Measurements from ENCODE around the gene NUDT19.
"Not testable (repeated sequence)": the region's sequence is repeated elsewhere in the genome, so short reads cannot be mapped to it uniquely, and the experiment has no call there.

Gene NUDT19

GRCh38 chr19:32711747-32712146 lies 20.1 kb downstream of the NUDT19 start:
- DNase-seq (ENCODE audit: low read depth in 3 of 3): no peak

DNA sequence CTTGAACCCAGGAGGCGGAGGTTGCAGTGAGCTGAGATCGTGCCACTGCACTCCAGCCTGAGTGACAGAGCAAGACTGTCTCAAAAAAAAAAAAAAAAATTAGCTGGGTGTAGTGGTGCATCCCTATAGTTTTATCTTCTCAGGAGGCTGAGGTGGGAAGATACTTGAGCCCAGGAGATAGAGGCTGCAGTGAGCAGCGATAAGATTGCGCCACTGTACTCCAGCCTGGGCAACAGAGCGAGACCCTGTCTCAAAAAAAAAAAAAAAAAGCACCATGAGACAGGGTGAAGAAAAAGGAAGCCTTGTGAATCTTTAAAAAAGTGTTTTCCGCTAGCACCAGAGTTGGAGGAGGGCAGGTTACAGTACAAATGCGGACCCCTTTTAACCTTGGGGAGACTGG lies 24.6 kb downstream of the NUDT19 start:
- DNase-seq (ENCODE audit: low read depth in 3 of 3): not testable (repeated sequence)

DNA sequence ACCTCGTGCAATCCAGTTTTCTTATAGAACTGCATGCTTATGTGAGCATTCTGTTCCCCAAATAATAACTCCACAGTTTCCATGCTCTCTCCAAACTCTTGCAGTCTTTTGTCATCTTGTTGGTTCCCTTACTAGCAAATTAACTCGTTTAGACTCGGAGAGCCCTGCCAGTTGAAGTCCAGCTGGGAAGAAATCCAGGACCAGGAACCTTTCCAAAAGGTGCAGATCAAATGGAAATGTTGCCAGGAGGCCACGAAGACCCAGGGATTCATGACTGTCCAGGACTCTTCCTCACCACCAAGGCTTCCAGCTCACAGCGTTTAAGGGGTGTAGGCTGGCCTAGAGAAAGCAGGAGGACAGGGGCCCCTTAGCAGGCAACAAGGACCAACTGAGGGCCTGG lies 25.9 kb downstream of the NUDT19 start:
- no peak for DNase-seq (ENCODE audit: low read depth in 3 of 3)

- no peak for DNase-seq (ENCODE audit: low read depth in 3 of 3)
Measured at GRCh38 chr19:32718286-32718685, 26.7 kb downstream of the NUDT19 start.

DNA sequence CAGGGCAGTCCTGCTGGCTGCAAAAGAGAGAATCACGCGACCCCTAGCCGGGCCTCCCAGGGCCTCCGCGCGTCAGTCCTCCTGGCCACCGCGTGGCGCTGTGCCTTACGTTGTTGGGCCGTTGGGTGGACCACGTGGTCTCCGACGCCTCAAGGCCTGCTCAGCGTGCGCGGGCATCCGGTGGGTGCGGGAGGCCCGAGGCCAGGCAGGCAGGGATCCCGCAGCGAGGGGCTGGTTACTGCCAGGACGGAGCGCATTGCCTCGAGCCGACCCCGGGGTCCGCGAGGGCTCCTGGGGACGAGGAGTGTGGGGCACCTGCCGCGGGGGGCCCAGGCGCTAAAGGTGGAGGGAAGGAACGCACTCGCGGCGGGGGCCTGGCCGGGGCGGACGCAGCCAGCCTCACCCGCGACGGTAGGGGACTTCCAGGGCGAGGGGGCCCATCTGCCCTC lies 28.0 kb downstream of the NUDT19 start, which contains the start of gene TDRD12:
Gene TDRD12 (plus strand): TSS at position 157 of the 449 bp plus-strand sequence. CDS start 306 bp downstream, outside the sequence.
- DNase-seq (ENCODE audit: low read depth in 3 of 3): no peak

DNA sequence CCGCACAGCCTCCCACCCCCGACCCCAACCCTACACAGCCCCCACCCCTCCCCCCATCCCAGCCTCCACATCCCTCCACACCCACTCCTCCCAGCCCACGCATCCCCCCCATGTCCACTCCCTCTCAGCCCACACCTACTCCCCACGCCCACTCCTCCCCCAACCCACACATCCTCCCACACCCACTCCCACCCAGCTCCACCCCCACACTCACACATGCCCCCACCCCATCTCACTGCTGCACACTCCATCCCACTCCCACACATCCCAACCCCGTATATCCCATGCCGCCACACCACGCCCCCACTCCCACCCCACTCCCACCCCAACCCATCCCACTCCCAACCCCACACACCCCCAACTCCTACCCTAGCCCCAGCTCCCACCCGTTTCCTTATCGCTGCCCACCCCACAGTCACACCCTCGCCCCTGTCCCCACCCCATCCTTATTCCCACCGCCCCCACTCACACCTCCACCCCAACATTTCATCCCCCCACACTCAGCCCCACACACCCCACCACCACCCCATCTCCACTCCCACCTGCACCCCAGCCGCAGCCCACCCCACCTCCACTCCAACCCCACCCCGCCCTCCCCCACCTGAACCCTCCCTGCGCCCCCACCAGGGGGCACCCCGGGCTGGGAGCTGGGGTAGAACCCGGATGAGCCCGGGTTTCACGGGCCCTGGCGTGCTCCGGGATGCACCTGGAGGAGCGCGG lies 28.8 kb downstream of the NUDT19 start:
- no peak for DNase-seq (ENCODE audit: low read depth in 3 of 3)

DNA sequence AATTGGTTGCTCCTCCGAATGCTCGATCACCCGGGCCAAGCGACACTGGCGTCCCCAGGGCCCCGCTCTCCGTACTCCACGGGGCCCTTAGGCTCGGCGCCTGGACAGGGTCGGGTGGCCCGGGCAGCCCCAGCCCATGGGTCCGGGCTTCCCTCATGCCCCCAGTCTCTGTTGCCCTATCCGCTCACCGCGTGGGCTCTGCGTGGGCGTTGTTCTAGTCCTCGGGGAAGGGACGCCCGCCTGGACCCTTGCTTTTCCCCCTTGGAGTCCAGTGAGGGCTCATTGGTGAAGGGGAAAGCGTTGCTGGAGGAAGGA lies 29.3 kb downstream of the NUDT19 start:
- DNase-seq (ENCODE audit: low read depth in 3 of 3): no peak

DNA sequence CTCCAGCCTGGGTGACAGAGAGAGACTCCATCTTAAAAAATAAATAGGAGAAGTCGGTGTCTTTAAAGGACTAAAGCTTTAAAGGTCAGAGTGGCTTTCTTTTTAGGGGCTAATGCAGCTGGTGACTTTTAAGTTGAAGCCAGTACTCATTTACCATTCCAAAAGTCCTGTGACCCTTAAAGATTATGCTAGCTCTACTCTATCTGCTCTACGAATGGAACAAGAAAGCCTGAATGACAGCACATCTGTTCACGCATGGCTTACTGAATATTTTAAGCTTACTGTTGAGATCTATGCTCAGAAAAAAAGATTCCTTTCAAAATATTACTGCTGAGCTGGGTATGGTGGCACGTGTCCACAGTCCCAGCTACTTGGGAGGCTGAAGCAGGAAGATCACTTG lies 44.3 kb downstream of the NUDT19 start:
- DNase-seq (ENCODE audit: low read depth in 3 of 3): no peak

DNA sequence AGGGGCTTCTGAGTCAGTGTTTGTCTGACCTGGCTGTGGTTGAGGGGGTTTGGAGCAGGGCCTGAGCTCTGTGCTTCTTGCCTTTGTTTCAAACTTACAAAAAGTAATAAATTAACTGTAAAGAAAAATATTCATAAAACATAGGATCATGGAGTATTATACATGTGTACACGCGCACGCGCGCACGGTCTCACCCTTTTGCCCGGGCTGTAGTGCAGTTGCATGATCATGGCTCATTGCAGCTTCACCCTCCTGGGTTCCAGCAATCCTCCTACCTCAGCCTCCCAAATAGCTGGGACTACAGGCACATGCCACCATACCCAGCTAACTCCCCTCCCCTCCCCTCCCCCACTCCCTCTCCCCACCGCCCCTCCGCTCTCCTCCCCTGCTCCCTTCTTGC lies 51.4 kb downstream of the NUDT19 start:
- DNase-seq (ENCODE audit: low read depth in 3 of 3): no peak

- no peak for DNase-seq (ENCODE audit: low read depth in 3 of 3)
Measured at GRCh38 chr19:32743447-32743846, 51.8 kb downstream of the NUDT19 start.

DNA sequence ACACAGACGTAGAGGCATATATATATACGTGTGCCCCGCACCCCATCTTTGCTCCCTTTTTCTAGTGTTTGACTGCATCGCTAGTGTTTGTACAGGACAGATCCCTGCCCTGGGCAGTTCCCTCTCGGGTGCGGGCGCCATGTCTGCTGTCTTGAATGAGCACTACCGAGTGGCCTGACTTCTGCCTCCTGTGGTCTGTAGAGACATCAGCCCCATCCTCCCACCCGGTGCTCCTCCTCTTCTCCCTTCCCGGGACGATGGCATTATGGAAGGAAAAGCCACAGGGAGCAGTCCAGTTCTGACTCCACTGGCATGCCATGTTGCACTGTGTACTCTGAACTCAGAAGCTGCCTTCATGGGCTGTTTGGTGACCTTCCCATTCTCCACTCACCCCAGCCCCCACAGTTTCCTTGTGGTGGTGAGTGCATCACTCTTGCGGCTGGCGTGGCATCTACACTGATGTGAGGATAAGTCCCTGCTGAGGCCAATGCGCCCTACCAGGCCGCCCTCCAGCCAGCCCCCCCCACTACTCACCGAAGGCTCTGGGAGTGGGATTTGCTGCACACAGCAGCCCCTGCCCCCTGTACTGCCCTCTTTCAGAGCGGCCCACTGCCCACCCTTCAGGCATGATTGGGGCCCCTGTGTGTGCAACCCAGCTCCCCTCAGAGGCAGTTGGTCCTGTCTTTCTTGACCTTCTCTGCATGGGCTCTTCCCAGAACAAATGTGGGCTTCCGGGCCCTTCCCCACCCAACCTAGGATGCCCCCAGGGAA lies 53.1 kb downstream of the NUDT19 start:
- DNase-seq (ENCODE audit: low read depth in 3 of 3): no peak

- not testable (repeated sequence) for DNase-seq (ENCODE audit: low read depth in 3 of 3)
Measured at GRCh38 chr19:32745594-32746251, 54.1 kb downstream of the NUDT19 start.

- peak in 1 of 3 experiments; percentile 5 for DNase-seq (ENCODE audit: low read depth in 3 of 3)
Measured at GRCh38 chr19:32746631-32747196, 55.1 kb downstream of the NUDT19 start.

DNA sequence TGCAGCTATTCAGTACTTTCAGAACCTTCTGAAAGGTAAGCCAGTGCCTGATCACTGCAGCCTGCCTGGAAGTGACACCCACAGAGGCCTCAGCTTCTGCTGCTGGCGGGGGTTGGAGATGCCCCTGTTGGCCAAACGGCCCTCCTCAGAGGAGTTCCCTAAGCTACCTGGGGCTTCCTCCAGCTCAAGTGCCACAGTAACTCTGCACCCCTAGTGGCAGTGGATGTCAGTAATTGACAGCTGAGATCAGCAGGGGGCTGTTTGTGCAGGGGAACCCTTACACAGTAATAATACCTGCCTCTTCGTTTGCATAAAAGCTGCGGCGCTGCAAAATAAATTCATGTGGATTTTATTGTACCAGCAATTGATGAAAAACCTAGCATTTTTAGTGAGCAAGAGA lies 56.9 kb downstream of the NUDT19 start:
- DNase-seq (ENCODE audit: low read depth in 3 of 3): no peak

DNA sequence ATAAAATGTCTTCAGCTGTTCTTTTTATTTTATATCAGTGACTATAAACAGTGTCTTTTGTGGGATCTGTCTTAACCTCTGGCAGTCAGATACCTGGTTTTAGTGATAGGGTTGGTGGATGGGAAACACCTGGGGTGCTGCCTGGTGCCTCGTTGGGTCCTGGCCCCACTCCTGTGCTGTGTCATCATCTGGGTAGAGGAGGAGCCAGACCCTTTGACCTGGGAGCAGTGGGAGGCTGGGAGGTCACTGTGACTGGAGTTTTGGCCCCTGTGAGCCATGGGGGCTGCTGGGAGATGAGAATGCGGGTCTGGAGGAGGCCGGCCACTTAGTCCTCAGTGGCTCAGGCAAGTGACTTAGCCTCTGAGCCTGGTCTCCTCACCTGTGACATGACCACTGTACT lies 57.3 kb downstream of the NUDT19 start:
- DNase-seq (ENCODE audit: low read depth in 3 of 3): no peak

GRCh38 chr19:32749361-32749760 lies 57.7 kb downstream of the NUDT19 start:
- no peak for DNase-seq (ENCODE audit: low read depth in 3 of 3)

DNA sequence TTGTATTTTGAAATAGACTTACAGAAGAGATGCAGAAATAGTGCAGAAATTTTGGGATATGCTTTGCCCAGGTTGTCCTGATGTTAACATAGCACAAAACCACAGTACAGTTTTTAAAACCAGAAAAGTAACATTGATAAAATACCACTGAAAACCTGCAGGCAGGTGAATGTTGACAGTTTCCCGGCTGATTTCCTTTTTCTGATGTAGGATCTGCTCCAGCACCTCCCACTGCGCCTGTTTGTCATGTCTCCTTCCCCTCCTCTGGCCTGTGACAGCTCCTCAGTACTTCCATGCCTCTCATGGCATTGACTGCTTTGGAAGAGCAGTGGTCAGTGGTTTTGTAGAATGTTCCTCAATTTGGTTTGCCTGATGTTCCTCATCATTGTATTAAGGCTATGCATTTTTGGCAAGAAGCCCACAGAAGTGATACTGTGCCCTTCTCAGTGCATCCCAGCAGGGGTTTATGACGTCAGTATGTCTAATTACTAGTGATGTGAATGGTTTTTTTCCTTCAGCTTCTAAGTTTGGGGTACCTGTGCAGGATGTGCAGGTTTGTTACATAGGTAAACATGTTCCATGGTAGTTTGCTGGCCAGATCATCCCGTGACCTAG lies 58.9 kb downstream of the NUDT19 start:
- no peak for DNase-seq (ENCODE audit: low read depth in 3 of 3)

DNA sequence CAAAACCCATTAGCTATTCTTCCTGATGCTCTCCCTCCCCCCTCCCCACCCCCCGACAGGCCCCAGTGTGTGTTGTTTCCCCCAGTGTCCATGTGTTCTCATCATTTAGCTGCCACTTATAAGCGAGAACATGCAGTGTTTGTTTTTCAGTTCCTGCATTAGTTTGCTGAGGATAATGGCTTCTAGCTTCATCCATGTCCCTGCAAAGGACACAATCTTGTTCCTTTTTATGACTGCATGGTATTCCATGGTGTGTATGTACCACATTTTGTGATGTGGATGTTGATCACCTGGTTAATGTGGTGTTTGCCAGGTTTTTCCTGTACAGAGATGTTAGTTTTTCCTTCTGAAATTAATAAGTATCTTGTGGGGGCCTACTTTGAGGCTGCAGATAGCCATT lies 59.4 kb downstream of the NUDT19 start:
- DNase-seq (ENCODE audit: low read depth in 3 of 3): no peak

DNA sequence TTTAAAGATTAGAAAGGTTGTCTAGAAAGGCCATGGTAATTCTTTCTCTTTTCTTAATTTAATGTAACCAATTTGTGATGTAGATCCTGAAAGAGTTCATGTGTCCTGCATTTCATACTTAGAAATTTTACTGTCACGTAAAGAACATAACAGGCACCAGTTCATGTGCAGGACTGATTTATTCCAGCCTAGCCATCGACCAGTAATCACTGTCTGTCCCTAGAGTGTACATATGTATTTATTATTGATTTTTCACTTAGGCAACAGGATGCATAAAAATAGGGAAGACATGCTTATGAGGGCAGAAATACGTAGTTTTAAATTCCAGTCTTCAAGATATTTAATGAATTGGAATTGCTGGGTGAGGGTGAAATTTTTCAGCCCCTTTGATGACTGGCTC lies 65.6 kb downstream of the NUDT19 start:
- DNase-seq (ENCODE audit: low read depth in 3 of 3): no peak
